Osteocyte (in vitro differentiated cells): ENCODE measurements around the gene ZNF592. TPM values are rescaled to one million over a fixed set of nuclear protein-coding genes. Genes with fewer than 3 reads are reported as not detected.

Experiments used
- DNase-seq: peaks from one replicate; pipeline ENCODE4 v3.0.0; 2021; ENCODE audit warnings: mixed read lengths; ENCODE audit not compliant: unreplicated experiment; ENCODE audit errors: extremely low spot score
- H3K27ac Mint-ChIP-seq: one replicate; pipeline ENCODE4 v1.8.0; 2021; ENCODE audit warnings: mild to moderate bottlenecking, mixed read lengths; ENCODE audit not compliant: unreplicated experiment
- H3K27me3 Mint-ChIP-seq: one replicate; pipeline ENCODE4 v1.8.0; 2021; ENCODE audit warnings: mixed read lengths; ENCODE audit not compliant: unreplicated experiment
- H3K36me3 Mint-ChIP-seq: one replicate; pipeline ENCODE4 v1.8.0; 2021; ENCODE audit warnings: mixed read lengths; ENCODE audit not compliant: unreplicated experiment
- H3K4me1 Mint-ChIP-seq: one replicate; pipeline ENCODE4 v1.8.0; 2021; ENCODE audit warnings: mixed read lengths; ENCODE audit not compliant: unreplicated experiment
- H3K4me3 Mint-ChIP-seq: one replicate; pipeline ENCODE4 v1.8.0; 2021; ENCODE audit warnings: mild to moderate bottlenecking, moderate library complexity, mixed read lengths; ENCODE audit not compliant: unreplicated experiment
- H3K9me3 Mint-ChIP-seq: one replicate; pipeline ENCODE4 v1.8.0; 2021; ENCODE audit warnings: mixed read lengths; ENCODE audit not compliant: unreplicated experiment
- total RNA-seq: library from RNA; stranded (reverse); gene quantifications from 2 replicates; pipeline ENCODE4 v1.2.1, GENCODE V29; 2021
- TF ChIP-seq, protein P1 (sequence below): fragments of 200-600 bp; sonication (generic); IDR thresholded peaks from 2 replicates; pipeline ENCODE4 v1.5.0; 2021; ENCODE audit warnings: antibody characterized with exemption, mild to moderate bottlenecking, moderate library complexity

The ZNF592 gene
- total RNA-seq, 1 donor from 2014 or later: 30.1 TPM

GRCh38 chr15:84799511-84800187 lies 51.3 kb downstream of the ZNF592 start:
- H3K27me3 Mint-ChIP-seq: no peaks in the 10 kb centered on the region
- TF ChIP-seq, protein P1, sequence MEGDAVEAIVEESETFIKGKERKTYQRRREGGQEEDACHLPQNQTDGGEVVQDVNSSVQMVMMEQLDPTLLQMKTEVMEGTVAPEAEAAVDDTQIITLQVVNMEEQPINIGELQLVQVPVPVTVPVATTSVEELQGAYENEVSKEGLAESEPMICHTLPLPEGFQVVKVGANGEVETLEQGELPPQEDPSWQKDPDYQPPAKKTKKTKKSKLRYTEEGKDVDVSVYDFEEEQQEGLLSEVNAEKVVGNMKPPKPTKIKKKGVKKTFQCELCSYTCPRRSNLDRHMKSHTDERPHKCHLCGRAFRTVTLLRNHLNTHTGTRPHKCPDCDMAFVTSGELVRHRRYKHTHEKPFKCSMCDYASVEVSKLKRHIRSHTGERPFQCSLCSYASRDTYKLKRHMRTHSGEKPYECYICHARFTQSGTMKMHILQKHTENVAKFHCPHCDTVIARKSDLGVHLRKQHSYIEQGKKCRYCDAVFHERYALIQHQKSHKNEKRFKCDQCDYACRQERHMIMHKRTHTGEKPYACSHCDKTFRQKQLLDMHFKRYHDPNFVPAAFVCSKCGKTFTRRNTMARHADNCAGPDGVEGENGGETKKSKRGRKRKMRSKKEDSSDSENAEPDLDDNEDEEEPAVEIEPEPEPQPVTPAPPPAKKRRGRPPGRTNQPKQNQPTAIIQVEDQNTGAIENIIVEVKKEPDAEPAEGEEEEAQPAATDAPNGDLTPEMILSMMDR: no peak
- H3K4me1 Mint-ChIP-seq: peaks cover 12% of the 10 kb centered on the region
- no peaks in the 10 kb centered on the region for H3K9me3 Mint-ChIP-seq
- H3K36me3 Mint-ChIP-seq: peaks cover 42% of the 10 kb centered on the region
- no peak overlapping the region for H3K4me3 Mint-ChIP-seq
- no peak overlapping the region for H3K27ac Mint-ChIP-seq
- no peak for DNase-seq

- Mint-ChIP-seq H3K9me3 (no peaks in the 10 kb centered on the region), H3K27me3 (no peaks in the 10 kb centered on the region)
These were observed 52.0 kb downstream of the ZNF592 start for GRCh38 chr15:84800365-84800806.

DNA sequence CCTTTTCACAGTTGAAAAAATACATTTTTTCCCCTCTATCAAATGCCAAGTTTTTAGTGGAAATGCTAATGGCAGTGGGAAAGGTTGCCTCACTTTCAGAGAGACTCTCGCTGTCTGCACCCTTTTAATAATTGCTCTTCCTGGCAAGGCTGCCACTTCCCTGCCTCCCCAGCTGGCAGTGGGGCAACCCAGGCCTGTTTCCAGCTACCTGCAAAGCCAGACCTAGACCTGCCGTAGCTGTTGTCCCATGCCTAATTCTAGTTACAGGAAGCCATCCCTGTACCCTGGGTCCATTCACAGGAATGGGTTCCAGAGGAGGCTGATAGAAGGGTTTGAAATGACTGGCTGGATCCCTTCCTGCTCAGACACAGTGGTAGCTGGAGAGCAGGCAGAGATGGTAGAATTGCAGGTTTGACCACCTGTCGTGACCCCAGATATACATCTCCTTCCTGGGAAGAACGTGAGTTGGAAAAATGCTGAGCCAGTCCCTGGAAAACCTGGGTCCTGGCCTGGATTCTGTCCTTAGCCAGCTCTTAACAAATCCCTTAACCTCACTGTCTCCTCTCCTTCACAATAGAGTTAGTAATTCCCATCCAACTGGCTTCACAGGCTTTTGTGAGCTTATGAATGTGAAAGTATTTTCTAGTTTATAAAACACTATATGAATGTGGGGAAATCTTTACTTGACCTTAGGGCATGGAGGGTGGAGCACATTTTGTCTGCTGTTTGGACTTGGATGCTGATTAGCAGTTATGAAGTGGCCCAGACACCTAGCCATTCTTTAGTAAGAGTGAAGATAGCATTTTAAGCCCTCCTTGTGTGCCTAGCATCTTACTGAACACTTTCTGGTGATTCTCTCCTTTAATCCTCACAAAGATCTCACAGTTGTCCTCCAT lies 55.9 kb downstream of the ZNF592 start:
- no peaks in the 10 kb centered on the region for H3K4me1 Mint-ChIP-seq
- no peak overlapping the region for H3K27ac Mint-ChIP-seq
- no peaks in the 10 kb centered on the region for H3K9me3 Mint-ChIP-seq
- DNase-seq: no peak
- TF ChIP-seq, protein P1: no peak
- H3K27me3 Mint-ChIP-seq: no peaks in the 10 kb centered on the region
- H3K36me3 Mint-ChIP-seq: peaks cover 49% of the 10 kb centered on the region
- no peak overlapping the region for H3K4me3 Mint-ChIP-seq

More at GRCh38 chr15:84800365-84800806, 52.0 kb downstream of the ZNF592 start:
- Mint-ChIP-seq H3K27ac (no peak overlapping the region), H3K36me3 (peaks cover 46% of the 10 kb centered on the region), H3K4me3 (no peak overlapping the region), H3K4me1 (peaks cover 12% of the 10 kb centered on the region)
- TF ChIP-seq, protein P1: no peak
- DNase-seq: no peak

DNA sequence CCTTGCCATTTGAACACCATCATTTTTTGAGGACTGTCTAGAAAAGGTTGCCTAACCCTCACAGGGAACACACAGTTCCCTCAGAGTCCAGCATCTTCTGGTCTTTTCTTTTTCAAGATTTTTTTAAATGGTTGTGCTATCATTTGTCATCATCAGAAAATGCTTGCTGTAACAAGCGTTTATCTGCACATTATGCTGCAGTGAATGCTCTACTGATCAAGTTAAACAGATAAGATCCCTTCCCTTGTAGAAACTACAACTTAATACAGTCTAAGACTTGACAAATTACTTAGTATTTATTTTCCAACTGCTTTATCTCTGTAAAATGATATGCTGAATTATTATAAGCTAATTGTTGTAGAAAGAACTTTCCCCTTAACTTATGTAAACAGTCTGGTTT lies 56.8 kb downstream of the ZNF592 start:
- TF ChIP-seq, protein P1: no peak
- DNase-seq: no peak
- Mint-ChIP-seq H3K4me1 (peaks cover 2% of the 10 kb centered on the region), H3K4me3 (no peak overlapping the region), H3K27ac (no peak overlapping the region), H3K36me3 (peaks cover 43% of the 10 kb centered on the region), H3K9me3 (no peaks in the 10 kb centered on the region), H3K27me3 (no peaks in the 10 kb centered on the region)

DNA sequence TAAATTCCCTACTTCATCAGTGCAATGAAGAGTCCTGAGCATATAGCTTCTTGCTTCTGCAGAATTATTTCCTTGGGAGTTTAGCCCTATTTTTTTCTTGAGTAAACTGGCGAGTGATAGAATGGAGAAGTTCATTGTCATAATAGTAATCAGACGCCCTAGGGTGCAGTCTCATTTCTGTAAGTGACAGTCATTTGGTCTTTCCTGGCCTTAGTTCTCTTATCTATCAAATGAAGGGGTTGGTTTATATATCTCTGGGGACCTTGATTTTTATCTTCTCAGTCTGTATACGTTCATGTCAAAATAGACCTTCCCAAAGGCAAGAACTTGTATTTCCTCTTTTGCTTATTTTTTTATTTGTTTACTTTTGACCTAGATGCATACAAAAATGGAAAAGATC lies 58.8 kb downstream of the ZNF592 start:
- no peaks in the 10 kb centered on the region for H3K27me3 Mint-ChIP-seq
- H3K27ac Mint-ChIP-seq: no peak overlapping the region
- TF ChIP-seq, protein P1: no peak

More for the DNA sequence above, 58.8 kb downstream of the ZNF592 start:
- Mint-ChIP-seq H3K4me3 (no peak overlapping the region), H3K36me3 (peaks cover 33% of the 10 kb centered on the region), H3K4me1 (peaks cover 3% of the 10 kb centered on the region), H3K9me3 (no peaks in the 10 kb centered on the region)
- DNase-seq: no peak
